ENCODE results near the gene KHDRBS1.
"Not testable (repeated sequence)": the region's sequence is repeated elsewhere in the genome, so short reads cannot be mapped to it uniquely, and the experiment has no call there.

The KHDRBS1 gene, protein sequence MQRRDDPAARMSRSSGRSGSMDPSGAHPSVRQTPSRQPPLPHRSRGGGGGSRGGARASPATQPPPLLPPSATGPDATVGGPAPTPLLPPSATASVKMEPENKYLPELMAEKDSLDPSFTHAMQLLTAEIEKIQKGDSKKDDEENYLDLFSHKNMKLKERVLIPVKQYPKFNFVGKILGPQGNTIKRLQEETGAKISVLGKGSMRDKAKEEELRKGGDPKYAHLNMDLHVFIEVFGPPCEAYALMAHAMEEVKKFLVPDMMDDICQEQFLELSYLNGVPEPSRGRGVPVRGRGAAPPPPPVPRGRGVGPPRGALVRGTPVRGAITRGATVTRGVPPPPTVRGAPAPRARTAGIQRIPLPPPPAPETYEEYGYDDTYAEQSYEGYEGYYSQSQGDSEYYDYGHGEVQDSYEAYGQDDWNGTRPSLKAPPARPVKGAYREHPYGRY

GRCh38 chr1:32013386-32014198 is at the start of gene KHDRBS1:
Gene KHDRBS1 (plus strand): TSS chr1:32013868. CDS start chr1:32013996, 128 bp downstream.
- DNase-seq = peak; percentile 100

GRCh38 chr1:31970873-31971272 is 42.8 kb upstream of the KHDRBS1 start:
- DNase-seq = no peak

GRCh38 chr1:31976401-31976800 is 37.3 kb upstream of the KHDRBS1 start:
- no peak for DNase-seq

DNA sequence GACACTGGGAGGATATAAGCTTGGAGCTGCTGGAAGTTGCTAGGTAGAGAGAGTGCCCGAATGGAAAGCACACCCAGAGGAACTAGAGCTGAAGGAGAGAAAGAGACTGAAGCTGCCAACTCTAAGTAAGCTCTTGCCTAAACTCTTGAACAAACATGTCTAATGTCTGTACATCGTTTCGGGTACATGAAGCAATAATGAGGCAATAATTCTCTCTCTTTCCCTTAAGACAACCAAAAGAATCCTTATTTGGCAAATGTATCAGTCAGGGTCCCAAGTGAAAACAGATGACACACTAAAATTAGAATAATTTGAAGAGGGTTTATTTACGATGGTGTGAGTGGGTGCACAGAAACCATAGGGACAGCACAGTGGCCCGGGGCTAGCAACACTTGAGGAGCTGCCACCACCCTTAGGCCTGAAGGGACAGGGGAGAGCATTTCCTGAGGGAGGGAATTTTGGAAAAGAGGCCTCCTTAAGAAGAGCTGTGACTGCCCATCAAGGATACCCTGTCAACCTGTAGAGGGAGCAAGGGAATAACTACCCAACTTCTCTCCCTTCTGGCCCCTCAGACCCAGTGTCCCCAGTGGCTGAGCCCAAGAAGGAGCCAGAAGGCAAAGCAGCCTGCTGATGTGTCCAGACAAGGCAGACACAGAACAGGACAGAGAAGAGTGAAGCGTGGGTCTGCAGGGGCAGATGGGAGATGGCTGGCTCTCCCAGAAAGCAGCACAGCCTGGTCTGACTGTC is 36.1 kb upstream of the KHDRBS1 start:
- DNase-seq = no peak

DNA sequence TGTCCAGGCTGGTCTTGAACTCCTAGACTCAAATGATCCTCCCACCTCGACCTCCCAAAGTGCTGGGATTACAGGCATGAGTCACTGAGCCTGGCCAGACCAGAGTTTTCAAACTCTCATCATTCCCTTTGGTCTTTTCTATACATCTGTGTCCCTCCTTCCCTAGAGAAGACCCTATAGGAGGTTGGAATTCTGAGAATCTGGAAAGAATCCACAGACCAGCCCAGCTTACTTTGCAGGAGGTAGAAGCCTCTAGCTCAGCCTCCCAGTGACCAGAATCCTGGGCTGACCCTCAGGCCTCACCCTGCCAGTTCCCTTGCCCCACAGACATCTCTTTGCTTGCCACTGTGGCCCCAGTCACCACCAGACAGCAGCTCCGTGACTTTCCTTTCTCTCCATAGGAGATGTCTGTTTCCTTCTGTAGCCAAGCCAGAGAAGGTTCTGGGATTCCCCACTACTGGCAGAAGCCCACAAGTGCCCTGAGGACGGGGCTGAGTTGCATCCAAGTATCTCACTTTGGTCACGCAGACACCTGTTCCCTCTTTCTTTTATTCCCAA is 34.7 kb upstream of the KHDRBS1 start:
- no peak for DNase-seq

DNA sequence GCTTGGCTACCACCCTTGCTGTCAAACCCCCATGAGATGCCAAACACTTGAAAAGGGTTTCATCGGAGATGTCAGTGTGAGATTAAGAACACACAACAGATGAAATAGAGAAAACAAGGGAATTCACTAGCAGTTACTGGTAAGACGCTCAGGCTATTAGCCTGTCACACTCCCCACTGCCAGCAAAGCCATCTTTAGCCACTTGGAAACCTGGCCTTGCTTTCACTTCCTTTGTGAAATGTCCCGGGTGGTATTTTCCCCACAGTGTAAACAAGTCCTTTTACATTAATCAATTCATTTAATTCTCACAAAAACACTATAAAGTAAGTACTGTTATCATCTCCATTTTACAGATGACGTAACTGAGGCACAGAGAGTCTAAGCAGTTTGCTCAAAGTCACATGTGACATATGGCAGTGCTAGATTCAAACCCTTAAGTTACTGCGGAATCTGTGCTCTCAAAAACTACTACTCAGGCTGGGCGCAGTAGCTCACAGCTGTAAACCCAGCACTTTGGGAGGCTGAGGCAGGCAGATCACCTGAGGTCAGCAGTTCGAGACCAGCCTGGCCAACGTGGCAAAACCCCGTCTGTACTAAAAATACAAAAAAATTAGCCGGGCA is 32.7 kb upstream of the KHDRBS1 start:
- DNase-seq = no peak

GRCh38 chr1:31981456-31981839 is 32.2 kb upstream of the KHDRBS1 start:
- no peak for DNase-seq

GRCh38 chr1:31981972-31982371 is 31.7 kb upstream of the KHDRBS1 start:
- DNase-seq = no peak

DNA sequence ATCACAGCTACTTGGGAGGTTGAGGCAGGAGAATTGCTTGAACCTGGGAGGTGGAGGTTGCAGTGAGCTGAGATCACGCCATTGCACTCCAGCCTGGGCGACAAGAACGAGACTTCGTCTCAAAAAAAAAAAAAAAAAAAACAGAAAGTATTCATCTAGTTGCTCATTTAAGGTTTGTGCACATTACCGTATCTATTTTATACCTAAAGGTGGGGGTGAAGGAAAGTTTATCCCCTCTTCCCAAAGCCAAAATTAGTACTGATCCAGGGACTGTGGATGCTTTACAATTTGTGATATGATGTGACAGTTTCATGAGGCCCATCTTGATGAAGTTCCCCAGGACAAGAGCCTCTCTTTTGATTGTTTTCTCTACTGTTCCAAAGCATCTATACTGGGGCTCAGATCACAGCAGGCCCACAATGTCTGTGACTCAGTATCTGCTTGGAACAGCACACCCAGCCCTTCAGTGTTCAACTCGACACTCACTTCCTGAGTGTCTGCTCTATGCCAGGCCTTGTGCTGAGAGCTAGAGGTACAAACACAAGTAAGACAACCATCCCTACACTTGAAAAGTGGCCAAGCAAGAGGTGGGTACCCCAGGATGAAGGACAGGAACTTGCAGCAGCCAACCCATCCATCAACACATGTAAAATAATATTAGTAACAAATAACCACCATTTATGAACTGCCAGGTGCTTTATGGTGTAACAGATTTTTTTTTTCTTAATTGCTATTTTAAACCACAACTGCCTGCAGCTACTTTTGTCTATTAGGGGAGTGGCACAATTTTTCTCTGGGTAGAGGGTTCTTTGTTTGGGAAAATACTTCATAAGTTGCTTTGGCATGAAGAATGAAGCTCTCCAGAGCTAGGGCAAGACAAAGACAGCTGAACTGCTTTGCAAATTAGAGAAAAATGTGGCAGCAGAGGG is 29.0 kb upstream of the KHDRBS1 start:
- DNase-seq = no peak

GRCh38 chr1:31985430-31985829 is 28.2 kb upstream of the KHDRBS1 start:
- DNase-seq = no peak

DNA sequence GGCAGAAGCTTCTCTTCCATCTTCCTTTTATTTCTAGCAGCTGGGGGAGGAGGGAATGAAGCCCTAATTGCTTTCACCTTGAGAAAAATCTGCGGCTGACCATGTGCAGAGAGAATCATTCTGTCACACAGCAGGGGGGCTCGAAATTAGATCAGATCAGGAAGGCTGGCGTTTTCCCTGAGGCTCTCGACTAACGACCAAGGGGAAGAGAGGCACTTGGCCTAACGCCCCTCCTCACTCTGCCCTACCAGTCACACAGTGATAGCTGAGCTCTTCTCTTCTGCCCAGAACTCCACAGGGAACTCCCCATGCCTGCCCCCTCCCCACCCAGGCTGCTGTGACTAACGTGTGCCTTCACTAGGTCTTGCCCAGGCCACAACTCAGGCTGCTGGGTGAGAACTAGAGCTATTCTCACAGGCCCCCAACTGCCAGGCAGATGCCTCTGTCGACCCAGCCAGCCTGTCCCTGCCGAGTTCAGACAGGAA is 26.5 kb upstream of the KHDRBS1 start:
- DNase-seq = no peak

DNA sequence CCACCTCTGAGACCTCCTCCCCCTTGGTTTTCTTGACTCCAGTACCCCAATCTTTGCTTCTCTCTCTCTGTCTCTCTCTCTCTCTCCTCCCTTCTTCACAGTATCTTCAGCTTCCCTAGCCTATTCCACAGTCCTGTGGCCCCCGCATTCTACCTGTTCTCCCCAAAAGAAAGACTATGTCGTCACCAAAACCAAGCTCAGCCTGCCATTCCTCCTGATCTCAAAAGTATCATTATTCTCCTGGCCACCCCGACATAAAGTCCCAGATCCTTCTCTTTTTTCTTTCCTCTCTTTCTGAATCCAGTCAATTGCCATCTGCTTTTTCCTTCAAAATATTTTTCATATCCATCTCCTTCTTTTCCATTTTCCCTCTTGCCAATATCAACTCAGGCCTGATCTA is 23.7 kb upstream of the KHDRBS1 start:
- DNase-seq = no peak

- DNase-seq = no peak
These were observed 22.5 kb upstream of the KHDRBS1 start for GRCh38 chr1:31991182-31991581.

DNA sequence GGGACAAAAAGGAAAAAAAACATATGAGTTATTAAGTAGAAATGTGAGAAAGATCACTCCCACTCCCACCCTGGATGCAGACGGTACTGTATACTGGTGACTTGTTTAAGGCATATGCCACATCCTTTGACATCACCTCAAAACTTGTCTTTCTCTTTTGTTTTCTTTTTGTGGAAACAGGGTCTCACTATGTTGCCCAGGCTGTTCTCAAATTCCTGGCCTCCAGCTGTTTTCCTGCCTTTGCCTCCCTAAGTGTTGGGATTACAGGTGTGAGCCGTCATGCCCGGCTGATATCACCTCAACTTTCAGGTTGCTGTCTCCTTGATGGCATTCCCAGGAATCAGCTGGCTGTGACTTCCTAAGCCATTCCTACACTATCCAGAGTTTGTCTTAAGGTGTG is 18.4 kb upstream of the KHDRBS1 start:
- DNase-seq = no peak

DNA sequence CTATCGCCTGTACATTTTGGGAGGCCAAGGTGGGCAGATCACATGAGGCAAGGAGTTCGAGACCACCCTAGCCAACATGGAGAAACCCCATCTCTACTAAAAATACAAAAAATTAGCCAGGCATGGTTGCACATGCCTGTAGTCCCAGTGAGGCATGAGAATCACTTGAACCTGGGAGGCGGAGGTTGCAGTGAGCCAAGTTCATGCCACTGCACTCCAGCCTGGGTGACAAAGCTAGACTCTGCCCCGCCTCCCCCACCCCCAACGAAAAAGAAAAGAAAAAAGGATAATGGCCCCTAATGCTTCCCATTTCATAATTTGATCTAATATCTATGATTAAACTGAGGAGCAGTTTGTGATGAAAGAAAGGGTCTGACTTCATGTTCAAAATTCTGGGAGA is 17.5 kb upstream of the KHDRBS1 start:
- DNase-seq = not testable (repeated sequence)

- no peak for DNase-seq
These were observed 11.8 kb upstream of the KHDRBS1 start for GRCh38 chr1:32001863-32002262.

DNA sequence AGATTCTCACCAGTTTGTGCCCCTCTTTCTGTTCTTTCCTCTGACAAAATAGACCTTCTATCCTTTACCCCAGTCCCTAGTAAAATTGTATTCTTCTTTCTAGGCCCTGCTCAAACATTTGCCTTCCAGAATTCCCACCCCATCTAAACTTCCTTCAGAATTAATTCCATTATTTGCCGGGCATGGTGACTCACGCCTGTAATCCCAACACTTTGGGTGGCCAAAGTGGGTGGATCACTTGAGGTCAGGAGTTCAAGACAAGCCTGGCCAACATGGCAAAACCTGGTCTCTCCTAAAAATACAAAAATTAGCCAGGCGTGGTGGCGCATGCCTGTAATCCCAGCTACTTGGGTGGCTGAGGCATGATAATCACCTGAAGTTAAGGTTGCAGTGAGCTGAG is 11.4 kb upstream of the KHDRBS1 start:
- DNase-seq = not testable (repeated sequence)

DNA sequence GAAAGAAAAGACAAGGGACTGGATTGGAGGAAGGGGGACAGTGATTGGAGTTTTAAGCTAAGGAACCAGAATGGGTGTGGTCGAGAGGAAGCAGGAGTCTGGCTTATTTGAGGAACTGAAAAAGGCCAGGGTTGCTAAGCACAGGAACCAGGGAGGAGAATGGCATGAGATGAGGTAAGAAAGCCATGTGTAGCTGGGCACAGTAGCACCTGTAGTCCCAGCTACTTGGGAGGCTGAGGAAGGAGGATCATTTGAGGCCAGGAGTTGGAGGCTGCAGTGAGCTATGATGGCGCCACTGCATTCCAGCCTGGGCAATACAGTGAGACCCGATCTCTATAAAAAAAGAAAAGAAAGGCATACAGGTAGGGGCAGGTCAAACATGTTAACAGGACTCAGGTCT is 8.1 kb upstream of the KHDRBS1 start:
- DNase-seq = no peak

DNA sequence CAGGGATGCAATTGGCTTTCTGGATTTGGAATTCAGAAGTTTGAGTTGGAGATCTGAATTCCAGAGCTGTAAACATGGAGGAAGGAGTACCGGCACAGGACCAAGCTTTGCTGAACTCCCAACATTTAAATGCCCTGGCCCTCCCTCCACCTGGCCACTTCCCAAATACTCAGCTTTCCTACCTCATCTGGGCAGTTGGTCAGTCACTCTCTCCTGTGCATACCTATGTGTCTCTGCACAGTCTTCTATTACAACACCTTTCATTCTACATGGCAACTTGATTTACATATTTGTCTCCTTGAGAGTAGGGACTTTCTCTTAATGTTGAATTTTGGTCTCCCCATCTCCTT is 6.1 kb upstream of the KHDRBS1 start:
- DNase-seq = no peak

GRCh38 chr1:32010246-32010645 is 3.4 kb upstream of the KHDRBS1 start:
- no peak for DNase-seq

DNA sequence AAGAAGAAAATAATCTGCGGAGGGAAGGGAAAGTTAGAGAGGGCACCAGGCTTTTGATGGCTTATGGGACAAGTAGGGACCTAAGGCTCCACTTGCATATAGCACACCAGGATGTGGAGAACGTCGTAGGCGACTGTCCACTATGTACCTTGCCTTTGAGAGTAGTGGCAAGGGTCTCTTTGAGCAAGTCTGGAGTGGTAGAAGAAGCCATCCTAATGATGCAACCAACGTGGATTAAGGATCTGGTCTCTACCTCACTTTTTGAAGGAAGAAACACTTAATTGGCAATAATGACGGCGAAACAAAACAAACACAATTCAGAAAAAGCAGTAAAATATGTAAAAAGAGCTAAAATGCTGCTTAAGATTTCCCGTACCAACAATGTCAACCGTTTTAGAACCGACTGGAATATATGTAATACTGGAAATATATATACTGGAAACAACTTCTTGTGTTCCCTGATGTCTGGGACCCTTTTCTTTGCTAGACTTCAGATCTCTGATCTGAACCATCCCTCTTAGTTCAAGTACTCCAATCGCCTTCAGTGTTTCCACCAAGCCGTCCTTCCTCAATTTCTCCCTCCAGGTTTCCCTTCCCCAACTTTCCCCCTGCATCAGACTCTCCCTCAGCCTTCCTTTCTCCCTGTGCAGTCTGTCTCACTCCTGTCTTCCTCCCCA is 821 bp upstream of the KHDRBS1 start:
- no peak for DNase-seq

Measured in left hindlimb (tissue), 1 donor.